ENCODE data around the gene ADARB2.

Gene ADARB2

DNA sequence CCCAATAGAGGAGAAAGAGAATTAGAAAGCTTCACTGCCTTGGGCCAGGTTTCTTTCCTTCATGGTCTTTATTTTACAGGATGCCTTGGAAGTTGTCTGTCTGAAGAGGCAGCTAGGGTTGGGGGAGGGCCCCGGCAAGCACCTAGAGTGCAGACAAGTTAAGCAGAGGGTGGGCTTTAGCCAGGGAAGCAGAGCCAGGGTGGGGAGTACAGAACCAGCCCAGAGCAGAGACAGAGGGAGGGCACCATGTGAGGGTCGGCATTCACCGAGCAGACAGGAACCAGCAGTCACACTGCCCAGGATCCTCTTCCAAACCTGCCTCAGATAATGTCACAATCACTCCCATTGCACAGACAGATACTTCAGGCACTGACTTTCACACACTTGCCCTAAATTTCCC is 75.9 kb downstream of the ADARB2 start:
- DNase-seq, result no peak

DNA sequence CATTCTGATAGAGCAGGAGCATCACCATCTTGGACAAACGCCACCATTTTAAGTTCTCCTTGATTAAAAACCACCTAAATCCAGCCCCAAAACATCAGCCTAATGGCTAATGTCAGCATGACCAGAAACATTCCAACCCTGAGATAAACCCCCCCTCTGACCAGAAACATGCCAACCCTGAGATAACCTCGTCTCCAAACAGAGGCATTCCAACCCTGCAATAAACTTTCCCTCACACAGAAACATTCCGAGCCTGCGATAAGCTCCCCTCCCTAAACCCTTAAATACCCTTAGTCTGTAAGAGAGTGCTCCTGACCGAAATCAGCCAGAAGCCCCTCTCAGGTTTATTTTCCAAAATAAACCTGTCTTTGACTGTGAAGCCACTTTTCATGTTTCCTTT is 76.5 kb downstream of the ADARB2 start:
- DNase-seq, result no peak

DNA sequence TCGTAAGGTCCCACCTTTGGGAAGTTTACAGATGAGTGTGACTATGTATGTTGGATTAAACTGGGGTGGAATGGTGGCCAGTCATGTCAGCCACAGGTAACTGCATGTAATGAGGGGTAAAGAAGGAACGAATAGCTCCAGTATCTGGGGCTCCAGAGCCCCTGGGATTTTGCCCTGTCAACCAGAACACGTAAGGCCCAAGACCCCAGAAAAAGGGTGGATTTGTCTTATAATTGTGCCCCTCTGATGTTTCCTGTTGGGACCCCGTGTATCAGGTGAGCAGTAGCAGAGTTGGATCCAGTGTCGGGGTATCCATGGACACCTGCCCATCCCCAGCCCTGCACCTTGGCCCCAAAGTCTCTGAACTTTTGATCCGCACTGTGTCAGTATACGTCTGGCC is 76.9 kb downstream of the ADARB2 start:
- DNase-seq, result no peak

DNA sequence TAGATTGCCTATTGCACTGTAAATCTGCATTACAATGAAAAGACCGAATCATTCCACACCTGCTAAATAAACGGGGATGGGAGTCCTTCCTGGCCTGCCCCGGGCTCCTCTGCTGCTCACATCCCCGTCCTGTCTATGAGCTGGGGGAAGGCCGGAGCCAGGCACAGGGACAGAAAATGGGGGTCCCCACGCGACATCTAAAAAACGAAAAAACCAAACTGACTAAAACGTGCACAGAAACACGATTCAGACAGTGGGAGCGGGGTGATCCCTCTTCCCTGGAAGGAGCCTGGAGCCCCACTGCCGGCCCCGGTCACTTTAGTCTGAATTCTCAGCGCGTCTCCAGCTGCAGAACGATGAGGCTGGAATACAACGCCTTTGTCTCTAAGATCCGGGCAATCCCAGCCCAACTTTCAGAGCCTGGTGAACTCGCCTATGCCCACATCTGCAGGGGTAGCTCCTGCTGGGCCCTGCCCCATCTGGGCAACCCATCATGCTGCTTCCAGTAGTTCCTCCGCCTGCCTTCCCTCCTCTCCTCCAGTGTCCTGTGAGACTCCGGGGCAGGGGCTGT is 78.0 kb downstream of the ADARB2 start:
- no peak for DNase-seq

DNA sequence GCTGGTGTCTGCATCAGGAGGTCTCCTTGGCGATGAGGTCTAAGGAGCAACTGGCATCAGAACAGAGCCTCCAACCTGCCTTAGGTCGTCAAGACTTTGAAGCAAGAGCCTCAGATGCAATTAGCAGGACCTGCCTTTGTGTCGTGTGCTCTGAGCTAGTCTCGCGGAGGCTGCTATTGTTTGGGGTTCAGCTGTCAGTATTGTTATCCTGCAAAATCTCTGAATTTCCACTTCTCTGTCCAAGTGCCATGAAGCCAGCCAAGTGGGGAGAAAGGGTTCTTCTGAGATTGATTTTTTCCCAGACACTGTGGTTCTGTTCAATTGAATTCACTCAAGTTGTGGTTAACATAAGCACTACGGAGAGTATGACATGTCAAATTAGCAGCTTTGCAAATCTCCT is 78.7 kb downstream of the ADARB2 start:
- DNase-seq, result no peak

DNA sequence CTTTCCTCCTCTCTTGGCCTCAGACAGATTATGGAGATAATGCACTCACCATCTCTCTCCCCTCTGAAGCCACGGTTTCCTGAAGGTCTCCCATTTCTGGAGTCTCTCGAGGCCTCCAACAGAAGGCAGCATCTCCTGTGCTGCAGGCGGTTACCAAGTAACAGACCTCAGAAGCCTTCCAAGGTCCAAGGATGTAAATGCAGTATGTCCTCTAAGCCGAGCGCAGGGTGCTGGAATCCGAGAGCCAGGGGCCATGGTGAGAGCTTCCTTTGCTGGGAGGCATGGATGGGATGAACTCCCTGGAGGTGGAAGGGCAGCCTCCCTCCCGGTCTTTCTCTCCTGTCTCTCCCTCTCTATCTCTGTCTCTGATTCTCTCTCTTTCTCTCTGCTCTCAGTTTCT is 79.8 kb downstream of the ADARB2 start:
- DNase-seq, result no peak

DNA sequence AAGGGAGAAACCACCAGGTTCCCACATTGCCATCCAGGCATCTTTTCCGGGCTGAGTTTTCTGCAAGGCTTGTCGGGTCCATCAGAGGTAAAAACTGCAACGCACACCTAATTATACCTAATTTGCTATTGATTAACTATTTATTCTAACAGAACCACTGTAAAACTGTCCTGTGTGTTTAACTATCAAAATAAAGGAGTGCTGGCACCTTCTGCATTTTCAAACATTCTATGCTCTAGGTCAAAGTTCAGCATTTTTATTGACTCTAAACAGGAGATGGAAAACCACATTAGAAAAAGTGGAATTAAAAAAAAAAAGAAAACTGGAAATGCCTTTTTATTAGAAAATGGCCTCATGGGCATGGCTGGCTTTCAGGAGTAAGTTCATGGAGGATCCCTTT is 82.0 kb downstream of the ADARB2 start:
- DNase-seq, result no peak

DNA sequence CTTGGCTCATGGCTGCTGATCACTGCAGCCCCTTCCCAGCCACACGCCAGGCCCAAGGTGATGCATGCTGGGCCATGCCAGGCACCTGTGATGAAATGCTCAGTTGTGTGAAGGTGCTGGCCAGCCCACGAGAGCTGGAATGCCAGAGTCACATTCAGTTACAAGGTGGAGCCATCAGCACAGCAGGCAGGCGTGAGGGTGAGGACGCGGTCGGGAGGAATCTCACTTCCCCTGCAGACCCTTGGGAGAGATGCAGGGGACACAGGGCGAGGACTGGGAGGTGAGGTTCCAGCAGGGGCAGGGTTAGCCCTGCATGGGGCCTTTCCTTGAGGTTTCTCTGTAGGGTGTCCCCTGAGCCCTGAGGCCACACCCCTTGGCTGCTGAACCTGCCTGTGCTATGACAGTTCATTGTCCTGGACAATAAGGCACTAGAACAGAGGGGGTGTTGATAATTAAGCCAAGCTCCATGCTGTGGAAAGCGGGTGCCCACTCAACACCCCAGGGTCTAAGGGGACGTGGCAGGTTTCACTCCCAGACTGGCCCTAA is 82.4 kb downstream of the ADARB2 start:
- DNase-seq, result no peak

DNA sequence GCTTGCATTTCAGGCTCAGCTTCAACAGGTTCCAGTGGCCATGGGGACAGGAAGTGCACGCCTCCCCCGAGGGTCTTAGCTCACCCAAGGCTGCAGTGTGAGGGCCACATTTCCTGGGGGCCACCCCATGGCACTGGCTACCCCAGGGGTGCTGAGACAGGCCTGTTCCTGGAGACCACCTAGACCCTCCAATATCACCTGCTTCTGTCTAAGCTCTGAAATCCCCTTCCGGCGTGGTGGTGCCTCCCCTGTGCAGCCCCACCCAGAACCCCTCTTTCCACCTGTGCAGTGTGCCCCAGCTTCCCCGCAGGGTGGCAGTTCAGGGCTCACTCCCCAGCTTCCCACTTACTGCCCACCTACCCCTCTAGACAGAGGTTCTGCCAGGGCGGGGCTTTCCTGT is 83.1 kb downstream of the ADARB2 start:
- DNase-seq, result no peak

DNA sequence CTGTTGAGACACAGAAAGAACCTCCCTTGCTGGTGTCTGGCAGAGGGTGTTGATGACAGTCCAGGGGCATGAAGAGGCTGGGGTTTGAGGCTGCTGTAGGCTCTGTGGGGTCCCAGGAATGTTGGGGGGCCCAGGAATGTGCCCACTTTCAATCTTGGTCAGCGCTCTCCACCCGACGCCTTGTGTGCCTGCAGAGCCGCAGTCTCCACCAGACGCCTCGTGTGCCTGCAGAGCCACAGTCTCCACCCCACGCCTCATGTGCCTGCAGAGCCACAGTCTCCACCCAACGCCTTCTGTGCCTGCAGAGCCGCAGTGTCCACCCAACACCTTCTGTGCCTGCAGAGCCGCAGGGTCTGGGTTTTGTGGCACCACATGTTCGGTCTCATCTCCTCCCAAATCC is 84.0 kb downstream of the ADARB2 start:
- no peak for DNase-seq

DNA sequence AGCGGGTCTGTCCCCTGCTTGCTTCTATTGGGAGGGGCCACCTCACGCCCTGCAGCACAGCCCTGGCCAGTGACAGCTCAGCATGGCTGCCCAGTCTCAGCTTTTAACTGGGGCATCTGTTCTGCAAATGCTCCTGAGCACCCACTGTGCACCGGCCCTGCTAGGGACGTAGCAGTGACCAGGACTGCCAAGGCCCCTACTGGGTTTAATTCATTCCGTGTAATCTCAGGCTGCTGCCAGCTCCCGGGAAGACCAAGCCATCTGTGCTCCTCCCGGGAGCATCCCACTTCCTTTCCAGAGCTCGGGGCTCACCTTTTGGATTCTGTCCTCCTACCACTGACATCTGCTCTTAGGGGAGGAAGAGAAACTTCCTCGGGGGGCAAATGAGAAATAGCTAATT is 85.2 kb downstream of the ADARB2 start:
- no peak for DNase-seq

DNA sequence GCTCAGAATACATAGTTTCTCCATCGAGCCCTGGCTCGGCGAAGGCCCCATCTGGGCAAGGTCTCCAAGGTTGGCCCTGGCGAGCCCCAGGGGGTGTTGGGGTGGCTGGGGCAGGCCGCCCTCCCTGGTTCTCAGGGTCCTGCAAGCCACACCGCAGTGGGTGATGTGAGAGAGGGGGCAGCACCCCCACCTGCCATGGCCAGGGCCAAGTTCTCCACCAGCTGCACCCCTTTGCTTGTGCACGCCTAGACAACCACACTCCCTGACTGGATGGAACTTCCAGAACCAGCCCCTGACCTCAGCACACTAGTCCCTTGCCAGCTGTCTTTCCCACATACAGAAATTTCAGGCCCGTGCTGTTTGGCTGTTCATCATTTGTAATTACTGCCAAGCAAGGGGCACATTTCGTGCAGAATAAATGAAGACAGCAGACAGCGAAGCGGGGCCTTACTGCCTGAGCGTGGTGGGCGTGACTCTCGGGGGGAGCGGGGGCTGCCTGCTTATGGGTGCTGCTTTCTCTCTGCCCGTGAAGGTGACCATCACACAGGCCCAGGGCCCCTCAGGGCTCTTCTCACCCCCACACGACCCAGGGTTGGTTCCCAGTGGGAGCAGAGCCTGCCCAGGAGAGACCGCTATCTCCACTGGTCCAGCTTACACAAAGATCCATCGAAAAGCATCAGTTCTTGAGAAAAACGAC is 85.9 kb downstream of the ADARB2 start:
- DNase-seq, result no peak

DNA sequence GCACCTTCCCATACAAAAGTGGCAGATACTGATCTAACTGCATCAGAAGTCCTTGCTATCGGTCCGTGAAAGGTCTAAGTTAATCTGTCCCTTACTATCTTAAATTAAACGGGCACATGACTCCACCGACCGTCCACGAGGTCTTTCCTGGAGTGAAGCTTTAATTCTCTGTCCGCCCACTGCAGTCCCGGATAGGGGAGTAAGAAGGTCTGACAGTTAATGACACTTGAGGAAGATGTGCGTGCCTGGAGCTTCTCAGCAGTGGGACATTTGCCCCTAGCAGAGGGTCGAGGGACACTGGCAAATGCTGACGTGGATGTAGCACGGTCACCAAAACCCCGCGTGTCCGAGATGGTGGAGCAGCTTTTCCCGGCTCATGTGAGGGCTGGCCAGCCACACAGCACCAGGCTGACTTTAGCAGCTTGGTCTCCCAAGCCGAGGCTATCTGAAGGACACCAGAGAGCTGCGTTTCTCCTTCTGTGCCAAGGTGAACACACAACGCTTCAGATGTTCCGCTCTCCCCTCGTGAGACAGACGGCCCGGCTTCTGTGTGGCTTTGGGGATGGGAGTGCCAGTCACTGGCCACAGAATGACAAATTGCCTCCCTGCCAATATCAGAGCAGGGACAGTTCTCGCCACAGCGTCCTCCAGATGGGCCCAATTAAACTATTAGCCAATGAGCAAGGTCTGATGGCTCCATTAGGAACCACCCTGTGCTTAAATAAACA is 86.6 kb downstream of the ADARB2 start:
- DNase-seq, result no peak

DNA sequence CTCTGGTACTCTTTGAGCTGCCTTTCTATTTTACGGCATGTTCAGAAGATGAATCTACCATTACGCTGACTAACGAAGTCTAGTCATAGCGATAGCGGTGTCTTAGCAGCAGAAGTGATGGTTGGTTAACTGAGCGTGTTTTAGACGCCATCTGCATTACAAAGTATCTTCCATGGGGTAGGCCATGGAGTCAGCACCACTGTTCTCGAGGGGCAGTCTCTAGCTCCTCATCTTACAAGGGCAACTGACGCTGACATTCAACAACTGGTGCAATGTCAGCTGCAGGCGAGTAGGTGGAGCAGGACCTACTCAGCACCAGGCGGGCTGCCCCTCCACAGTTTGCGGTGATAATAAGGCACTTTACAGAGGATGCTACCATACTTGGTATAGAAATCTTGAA is 88.7 kb downstream of the ADARB2 start:
- no peak for DNase-seq

DNA sequence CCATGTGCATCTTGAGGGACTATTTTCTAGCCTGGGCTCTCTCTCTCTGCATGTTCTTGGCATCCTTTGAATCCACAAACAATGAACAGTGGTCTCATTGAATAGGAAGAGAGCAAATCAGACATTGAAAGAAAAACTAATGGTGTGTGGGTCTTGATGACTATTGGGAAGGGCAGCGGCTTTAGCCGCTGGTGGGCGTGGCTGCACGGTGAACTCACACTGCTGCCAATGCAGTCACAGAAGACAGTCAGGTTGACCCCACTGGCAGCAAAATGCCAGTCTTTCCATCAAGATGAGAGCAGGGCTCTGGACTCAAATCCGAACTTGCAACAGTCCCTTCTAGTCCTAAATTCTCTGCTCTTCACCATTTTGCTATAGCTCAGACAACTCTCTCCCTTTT is 91.0 kb downstream of the ADARB2 start:
- no peak for DNase-seq

DNA sequence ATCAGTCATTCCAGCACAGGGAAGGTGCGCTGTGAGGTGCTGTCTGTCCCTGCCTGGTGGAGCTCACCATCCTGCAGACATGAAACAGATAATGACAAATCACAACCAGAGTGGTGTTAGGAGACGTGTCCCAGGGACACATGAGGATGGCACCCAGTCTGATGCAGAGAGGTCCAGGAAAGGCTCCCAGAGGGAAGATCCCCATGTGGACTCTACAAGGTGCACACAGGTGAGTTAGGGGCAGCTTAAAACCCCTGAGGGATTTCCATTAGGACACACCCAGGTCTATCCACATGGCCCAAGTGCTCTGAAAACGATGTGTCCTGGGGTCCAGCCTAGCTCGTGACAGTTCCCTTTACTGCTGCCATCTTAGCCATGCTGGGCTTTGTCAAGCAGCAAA is 91.4 kb downstream of the ADARB2 start:
- DNase-seq, result no peak

DNA sequence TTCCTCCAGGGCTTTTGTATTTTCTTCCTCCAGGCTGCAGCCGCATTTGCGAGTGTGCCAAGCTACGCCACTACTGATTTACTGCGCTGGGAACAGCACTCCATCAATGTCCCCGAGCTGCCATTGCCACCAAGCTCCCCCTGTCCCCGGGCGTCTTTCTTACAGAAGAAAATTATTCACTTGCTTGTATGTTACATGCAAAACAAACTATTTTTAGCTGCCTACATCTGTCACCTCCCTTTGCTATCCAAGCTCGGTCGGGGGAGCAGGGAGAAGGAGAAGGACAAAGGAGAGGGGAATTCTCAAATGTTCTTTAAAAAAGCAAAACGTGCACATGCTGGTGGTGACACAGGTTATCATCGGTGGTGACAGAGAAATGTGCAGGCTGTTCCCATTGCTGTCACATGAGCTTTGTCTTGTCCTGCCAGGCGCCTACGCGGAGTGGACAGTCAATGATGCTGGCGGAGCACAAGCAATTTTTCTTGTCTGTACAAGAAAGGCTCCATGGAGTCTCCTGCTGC is 93.1 kb downstream of the ADARB2 start:
- no peak for DNase-seq

DNA sequence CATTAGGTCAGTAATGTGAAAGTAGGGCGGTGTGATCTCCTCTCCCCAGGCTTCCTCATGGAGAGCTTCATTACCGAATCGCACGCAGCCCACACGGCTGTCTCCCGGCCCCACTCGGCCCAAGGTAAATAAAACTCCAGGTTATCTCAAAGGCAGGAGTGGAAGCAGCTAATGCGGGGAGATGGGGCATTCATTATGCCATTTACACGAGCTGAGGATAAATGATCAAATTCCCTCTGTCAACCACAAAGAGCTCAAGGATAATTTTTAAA is 93.5 kb downstream of the ADARB2 start:
- DNase-seq, result no peak

DNA sequence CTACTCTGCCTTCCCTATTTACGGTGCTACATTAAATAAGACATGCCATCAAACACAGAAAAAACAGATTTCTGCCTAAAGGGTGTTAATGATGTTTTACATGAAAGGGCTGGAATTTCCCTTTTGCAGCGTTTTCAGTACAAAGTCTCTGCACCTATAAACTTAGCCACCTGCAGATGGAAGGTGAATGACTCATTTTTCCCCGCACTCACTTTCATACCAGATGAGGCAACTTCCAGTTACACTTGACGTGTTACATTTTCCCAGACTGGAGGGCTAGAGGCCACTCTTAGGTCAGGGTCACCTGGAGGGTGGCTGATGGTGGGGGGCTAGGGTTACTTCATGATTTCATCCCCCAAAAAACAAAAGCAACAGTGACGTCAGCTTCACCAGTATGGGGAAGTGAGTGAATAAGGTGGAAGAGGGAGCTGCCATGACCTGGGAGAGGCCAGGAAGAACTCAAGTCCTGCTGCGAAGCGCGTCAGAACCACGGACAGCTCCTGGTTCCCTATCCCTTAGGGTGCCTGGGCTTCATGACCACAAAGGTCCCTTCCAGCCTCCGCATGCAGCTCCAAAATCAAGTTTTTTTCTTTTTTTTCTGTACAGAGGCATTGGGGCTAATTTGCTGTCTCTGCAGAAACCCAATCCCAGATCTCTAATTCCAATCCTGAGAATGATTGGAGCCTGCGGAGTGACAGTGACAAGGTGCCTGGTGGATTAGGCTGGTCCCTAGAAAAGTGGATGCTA is 94.0 kb downstream of the ADARB2 start:
- peak; percentile 18 to 35 for DNase-seq

DNA sequence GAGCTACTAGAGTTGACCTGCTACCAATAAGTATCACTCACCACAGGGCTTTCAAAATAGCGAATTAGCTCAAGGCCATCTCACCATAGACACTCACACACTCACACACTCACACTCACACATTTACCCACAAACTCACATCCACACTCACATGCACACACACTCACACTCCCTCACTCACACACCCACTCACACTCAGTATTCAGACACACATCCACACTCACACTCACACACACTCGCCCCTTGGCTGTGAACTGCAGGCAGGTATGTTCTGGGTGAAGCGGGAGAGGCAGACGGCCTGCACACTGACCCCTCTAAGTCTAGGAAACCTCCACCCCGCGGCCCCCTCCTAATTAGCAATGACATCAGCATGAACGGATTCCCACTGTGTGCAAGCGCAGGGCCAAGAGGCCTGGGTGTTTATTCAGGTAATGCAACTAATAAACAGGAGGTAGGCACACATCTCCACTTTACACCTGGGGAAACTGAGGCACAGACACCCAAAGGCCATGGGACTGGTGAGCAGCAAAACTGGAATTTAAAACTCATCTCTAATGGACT is 94.6 kb downstream of the ADARB2 start:
- no peak for DNase-seq

DNA sequence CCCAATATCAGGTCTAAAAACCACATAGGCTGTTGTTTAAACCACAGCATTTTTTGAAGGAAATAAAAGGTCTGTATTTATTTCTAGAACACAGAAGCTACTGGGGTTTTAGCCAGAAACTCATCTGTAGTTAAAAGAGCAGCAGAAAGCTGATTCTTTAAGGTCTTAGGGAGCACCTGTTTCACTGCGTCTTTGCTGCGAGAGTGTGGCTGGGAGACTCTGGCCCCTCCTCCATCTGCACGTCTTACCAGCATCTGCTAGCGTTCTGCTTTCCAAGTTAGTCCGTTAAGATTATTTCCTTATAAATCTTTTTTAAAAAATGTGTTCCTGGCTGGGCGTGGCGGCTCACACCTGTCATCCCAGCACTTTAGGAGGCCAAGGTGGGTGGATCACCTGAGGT is 95.9 kb downstream of the ADARB2 start:
- DNase-seq, result no peak

DNA sequence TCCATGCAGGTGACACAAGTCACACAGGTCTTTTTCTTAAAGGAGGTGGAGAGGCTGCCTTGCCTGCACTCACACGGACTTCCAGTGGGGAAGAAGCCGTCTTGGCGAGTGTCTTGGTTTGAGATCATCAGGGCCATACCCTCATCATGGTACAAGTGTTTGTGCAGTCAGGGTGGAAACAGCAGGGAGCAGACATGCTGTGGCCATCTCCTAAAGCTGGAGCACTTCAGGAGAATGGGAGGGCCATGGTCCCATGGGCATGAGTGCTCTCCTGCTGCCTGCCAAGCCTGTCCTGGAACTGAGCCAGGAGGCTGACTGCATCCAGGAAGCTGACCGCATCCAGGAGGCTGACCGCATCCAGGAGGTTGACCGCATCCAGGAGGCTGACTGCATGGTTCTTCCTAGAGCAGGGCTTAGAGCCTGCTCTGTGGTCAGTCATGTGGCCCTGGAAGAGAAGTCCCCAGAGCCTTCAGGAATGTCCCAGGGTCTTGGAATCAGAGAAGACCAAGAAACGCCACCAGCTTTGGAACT is 98.4 kb downstream of the ADARB2 start:
- DNase-seq, result no peak

DNA sequence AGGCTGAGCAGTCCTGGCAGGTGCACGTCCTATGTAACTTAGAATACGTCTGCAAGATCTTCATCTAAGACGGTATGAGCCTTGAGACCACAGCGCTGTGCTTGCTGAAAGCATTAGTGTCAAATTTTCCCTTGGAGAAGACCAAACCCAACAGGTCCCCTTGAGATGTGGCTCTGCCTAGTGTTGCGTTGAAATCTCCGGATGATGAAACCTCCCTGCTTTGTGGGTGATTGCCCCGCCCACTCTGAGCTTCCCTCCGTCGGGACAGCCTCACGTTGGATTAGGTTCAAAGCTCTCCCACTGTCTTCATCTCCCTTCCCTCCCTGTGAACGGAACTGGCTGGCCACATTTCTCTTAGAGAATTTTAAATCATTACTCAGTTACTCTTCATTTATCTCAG is 102.0 kb downstream of the ADARB2 start:
- no peak for DNase-seq

All from activated T-cell treated with anti-CD3 and anti-CD28 coated beads, Interleukin-2, amount 50 U/mL, for 48 hours (primary cell).